ENCODE results near the gene POLR3H.

Gene POLR3H

GRCh38 chr22:41482319-41482935, 61.8 kb downstream of the POLR3H start:
- TF ChIP-seq GATA1 (IDR thresholded peaks at IDR 0.05; ENCODE audit: low read depth, low read length) (no peak), POLR2A (IDR thresholded peaks at IDR 0.05; ENCODE audit: low read length) (no peak)
- DNase-seq, result no peak

- DNase-seq, result no peak
- no peak for TF ChIP-seq POLR2A (IDR thresholded peaks at IDR 0.05; ENCODE audit: low read length)
- no peak for TF ChIP-seq GATA1 (IDR thresholded peaks at IDR 0.05; ENCODE audit: low read depth, low read length)
Measured at GRCh38 chr22:41481925-41482318, 62.3 kb downstream of the POLR3H start.

GRCh38 chr22:41481131-41481830, 63.0 kb downstream of the POLR3H start:
- TF ChIP-seq POLR2A (IDR thresholded peaks at IDR 0.05; ENCODE audit: low read length), result no peak
- TF ChIP-seq GATA1 (IDR thresholded peaks at IDR 0.05; ENCODE audit: low read depth, low read length), result no peak
- DNase-seq, result peak in 1 of 2 experiments; percentile 23

GRCh38 chr22:41480397-41480735, 63.9 kb downstream of the POLR3H start:
- no peak for TF ChIP-seq GATA1 (IDR thresholded peaks at IDR 0.05; ENCODE audit: low read depth, low read length)
- TF ChIP-seq POLR2A (IDR thresholded peaks at IDR 0.05; ENCODE audit: low read length), result no peak
- no peak for DNase-seq

GRCh38 chr22:41479671-41480396, 64.4 kb downstream of the POLR3H start:
- TF ChIP-seq GATA1 (IDR thresholded peaks at IDR 0.05; ENCODE audit: low read depth, low read length), result no peak
- TF ChIP-seq POLR2A (IDR thresholded peaks at IDR 0.05; ENCODE audit: low read length), result no peak
- no peak for DNase-seq

- no peak for DNase-seq
- TF ChIP-seq GATA1 (IDR thresholded peaks at IDR 0.05; ENCODE audit: low read depth, low read length) (no peak), POLR2A (IDR thresholded peaks at IDR 0.05; ENCODE audit: low read length) (no peak)
Measured at GRCh38 chr22:41478891-41479521, 65.3 kb downstream of the POLR3H start.

- DNase-seq, result no peak
- TF ChIP-seq GATA1 (IDR thresholded peaks at IDR 0.05; ENCODE audit: low read depth, low read length), result no peak
- TF ChIP-seq POLR2A (IDR thresholded peaks at IDR 0.05; ENCODE audit: low read length), result no peak
Measured at GRCh38 chr22:41478473-41478872, 65.8 kb downstream of the POLR3H start.

Measured in erythroblast (primary cell).